NB4 (cell line): Measurements from ENCODE around the gene NALCN.

Experiments
- DNase-seq: peaks from one replicate; pipeline ENCODE4 v3.0.0; 2010; ENCODE audit warnings: low read depth
- H3K4me3 ChIP-seq: one replicate; pipeline ENCODE4 v1.5.1; 2011; ENCODE audit warnings: mild to moderate bottlenecking, low read depth, low read length, moderate library complexity
- MYC ChIP-seq: IDR thresholded peaks from 2 replicates; pipeline ENCODE4 v1.6.1; 2011; ENCODE audit warnings: low read depth, low read length
- POLR2A ChIP-seq: IDR thresholded peaks from 2 replicates; pipeline ENCODE4 v1.6.1; 2011; ENCODE audit warnings: mild to moderate bottlenecking; ENCODE audit not compliant: insufficient read length; ENCODE audit errors: extremely low read depth
- TF ChIP-seq, protein P1 (sequence below): IDR thresholded peaks from one replicate; pipeline ENCODE4 v1.5.1; 2012; ENCODE audit warnings: low read depth, low read length
- TF ChIP-seq, protein P2 (sequence below): IDR thresholded peaks from 2 replicates; pipeline ENCODE4 v1.6.1; 2011; ENCODE audit warnings: low read depth, low read length

The NALCN gene

DNA sequence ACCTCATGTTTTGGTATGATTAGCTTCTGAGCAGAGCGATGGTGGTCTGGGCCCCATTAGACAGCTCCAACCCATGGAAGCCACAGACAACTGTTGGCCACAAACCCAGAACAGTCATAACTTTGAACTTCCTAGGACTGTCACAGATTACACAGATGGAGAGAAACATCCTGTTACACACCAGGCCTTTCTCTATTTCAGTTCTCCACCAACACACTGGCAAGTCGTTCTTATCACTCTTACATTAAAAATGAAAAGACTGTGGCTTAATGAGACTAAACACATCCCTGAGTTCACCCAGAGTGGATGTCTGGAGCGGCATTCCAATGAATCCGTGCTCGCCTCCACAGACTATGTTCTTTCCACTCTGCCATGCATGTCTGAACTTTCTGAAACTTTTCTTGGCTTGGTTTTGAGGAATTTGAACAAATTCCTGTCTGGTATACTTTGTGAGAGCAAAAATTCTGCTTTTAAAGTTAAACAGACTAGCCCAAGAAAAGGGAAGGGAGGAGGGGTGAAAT lies 109.1 kb downstream of the NALCN start:
- DNase-seq, result no peak
- TF ChIP-seq MYC, result no peak
- TF ChIP-seq, protein P1, sequence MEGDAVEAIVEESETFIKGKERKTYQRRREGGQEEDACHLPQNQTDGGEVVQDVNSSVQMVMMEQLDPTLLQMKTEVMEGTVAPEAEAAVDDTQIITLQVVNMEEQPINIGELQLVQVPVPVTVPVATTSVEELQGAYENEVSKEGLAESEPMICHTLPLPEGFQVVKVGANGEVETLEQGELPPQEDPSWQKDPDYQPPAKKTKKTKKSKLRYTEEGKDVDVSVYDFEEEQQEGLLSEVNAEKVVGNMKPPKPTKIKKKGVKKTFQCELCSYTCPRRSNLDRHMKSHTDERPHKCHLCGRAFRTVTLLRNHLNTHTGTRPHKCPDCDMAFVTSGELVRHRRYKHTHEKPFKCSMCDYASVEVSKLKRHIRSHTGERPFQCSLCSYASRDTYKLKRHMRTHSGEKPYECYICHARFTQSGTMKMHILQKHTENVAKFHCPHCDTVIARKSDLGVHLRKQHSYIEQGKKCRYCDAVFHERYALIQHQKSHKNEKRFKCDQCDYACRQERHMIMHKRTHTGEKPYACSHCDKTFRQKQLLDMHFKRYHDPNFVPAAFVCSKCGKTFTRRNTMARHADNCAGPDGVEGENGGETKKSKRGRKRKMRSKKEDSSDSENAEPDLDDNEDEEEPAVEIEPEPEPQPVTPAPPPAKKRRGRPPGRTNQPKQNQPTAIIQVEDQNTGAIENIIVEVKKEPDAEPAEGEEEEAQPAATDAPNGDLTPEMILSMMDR, result no peak
- no peak for TF ChIP-seq POLR2A
- TF ChIP-seq, protein P2, sequence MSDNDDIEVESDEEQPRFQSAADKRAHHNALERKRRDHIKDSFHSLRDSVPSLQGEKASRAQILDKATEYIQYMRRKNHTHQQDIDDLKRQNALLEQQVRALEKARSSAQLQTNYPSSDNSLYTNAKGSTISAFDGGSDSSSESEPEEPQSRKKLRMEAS, result no peak
- no peak overlapping the region for H3K4me3 ChIP-seq

DNA sequence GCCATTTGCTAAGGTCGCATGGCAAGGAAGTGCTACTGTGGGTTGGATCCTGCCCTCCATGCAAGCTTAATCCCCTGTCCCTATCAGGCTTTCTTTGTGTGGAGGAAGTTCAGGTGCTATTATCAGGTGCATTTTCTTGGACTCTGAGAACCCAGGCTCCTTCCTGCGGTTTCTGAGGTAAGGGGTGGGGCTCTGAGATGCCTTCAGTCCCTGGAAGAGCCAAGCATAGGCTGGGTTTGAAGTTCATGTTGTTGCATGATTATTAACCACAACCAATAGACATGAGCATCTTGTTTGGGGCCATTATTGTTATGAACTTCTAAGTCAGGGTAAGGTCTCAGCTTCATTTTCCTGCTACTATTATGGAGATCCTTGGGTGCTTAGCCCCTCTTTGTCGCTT lies 109.5 kb downstream of the NALCN start:
- TF ChIP-seq POLR2A (no peak), MYC (no peak)
- TF ChIP-seq, protein P2, result no peak
- TF ChIP-seq, protein P1, result no peak
- DNase-seq, result no peak
- no peak overlapping the region for H3K4me3 ChIP-seq

DNA sequence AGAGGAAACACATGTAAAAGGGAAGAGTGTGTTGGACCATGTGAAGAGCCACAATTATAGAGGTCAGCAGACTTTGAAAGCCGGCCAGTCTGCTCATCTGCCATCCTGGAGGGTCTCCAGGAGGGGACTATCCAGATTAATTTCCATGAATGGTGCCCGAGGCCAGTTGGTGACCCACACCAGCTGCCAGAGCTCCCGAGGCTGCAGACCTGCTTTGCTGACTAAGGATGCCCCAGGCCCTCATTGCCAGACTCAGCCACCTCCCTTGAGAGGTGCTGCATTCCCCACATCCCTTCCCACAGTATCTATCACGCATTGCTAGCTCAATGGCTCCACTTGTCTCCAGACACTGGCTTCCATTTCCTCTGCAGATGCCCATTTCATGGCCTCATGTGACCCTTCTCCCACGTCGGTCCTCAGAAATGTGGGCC lies 110.3 kb downstream of the NALCN start:
- no peak overlapping the region for H3K4me3 ChIP-seq
- DNase-seq, result no peak
- no peak for TF ChIP-seq MYC
- no peak for TF ChIP-seq POLR2A
- TF ChIP-seq, protein P2, result no peak
- TF ChIP-seq, protein P1, result no peak

DNA sequence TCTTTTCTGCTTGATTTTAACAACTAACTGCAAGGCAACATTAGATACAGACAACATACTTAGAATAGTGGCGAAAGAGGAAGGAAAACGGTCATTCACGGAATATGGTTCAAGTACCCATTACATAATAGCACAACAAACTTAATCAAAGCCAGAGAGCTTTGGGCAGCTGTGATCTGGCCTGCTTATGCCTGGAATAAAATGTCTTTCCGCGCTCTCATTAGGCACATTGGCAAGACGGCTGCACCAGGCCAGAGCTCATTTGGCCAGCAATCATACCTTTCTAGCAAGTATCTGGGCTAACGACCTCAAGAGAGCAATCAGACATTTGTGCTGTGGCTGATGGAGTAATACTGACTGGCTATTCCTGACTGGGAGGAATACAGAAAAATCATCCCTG lies 112.8 kb downstream of the NALCN start:
- no peak overlapping the region for H3K4me3 ChIP-seq
- DNase-seq, result peak; percentile 8
- TF ChIP-seq POLR2A (no peak), MYC (no peak)
- TF ChIP-seq, protein P1, result no peak
- TF ChIP-seq, protein P2, result no peak

DNA sequence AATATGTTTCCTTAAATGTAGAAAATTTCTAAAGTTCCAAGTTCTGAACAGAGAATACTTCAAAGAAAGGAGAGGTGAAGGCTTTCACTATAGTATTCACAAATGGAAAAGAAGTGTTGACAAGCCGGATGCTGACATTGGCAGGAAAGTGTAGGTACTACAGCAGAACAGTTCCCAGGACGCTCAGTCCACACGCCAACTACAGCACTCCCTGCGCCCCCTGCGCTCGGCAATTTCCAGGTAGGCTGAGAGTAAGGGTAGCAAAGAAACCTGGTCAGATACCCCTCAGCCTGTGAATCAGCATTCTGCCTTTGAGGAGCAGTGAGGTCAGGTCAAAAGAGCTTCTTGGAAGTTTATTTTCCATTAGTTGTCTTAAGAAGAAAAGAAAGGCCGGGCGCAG lies 115.3 kb downstream of the NALCN start:
- no peak for DNase-seq
- H3K4me3 ChIP-seq, result no peak overlapping the region
- TF ChIP-seq POLR2A (no peak), MYC (no peak)
- TF ChIP-seq, protein P2, result no peak
- TF ChIP-seq, protein P1, result no peak

DNA sequence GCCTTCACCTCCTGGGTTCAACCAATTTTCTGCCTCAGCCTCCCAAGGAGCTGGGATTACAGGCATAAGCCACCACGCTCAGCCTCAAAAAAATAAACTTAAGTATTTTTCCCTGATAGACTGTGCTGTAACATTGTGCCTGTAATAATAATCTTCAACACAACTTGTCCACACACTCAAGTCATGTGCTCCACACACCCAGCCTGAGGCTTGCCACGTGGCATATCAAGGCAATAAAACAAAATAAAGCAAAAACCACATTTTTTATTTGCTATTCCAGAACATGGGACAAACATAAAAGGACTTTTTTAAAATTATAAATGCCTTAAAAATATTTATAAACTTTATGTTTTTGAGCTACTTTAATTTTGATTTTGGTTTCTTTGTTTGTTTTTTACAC lies 115.8 kb downstream of the NALCN start:
- H3K4me3 ChIP-seq, result no peak overlapping the region
- no peak for DNase-seq
- TF ChIP-seq, protein P2, result peak; percentile 45
- TF ChIP-seq, protein P1, result no peak
